Liver (tissue), 3 donors: Measurements from ENCODE around the gene TYMS.

Source experiments
- CTCF ChIP-seq: fragments of 150-350 bp; IDR thresholded peaks from 2 replicates; pipeline ENCODE4 v1.5.1; 2017; ENCODE audit warnings: improper control_type of control experiment, low read depth, low read length; ENCODE audit not compliant: missing input control
- MAX ChIP-seq: IDR thresholded peaks from 2 replicates; pipeline ENCODE4 v1.6.1; 2016; ENCODE audit warnings: antibody characterized with exemption
- TAF1 ChIP-seq: conservative IDR thresholded peaks from 2 replicates; pipeline ENCODE4 v1.6.1; 2016; ENCODE audit warnings: antibody characterized with exemption, mild to moderate bottlenecking
- YY1 ChIP-seq: IDR thresholded peaks from 2 replicates; pipeline ENCODE4 v1.6.1; 2016; ENCODE audit warnings: antibody characterized with exemption, mild to moderate bottlenecking
- donor health status: healthy.
- donor health status: healthy.

GRCh38 chr18:650428-650858 is 7.0 kb upstream of the TYMS start:
- TF ChIP-seq CTCF = no peak
- no peak for TF ChIP-seq YY1
- TF ChIP-seq MAX = no peak
- TF ChIP-seq TAF1 = no peak
